Measurements from ENCODE around the gene UNC45B. TPM values are rescaled to one million over a fixed set of nuclear protein-coding genes. Genes with fewer than 3 reads are reported as not detected.
"Not testable (repeated sequence)": the region's sequence is repeated elsewhere in the genome, so short reads cannot be mapped to it uniquely, and the experiment has no call there.

The UNC45B gene
- total RNA-seq, 1 donor from 2014 or later, result 223 TPM

DNA sequence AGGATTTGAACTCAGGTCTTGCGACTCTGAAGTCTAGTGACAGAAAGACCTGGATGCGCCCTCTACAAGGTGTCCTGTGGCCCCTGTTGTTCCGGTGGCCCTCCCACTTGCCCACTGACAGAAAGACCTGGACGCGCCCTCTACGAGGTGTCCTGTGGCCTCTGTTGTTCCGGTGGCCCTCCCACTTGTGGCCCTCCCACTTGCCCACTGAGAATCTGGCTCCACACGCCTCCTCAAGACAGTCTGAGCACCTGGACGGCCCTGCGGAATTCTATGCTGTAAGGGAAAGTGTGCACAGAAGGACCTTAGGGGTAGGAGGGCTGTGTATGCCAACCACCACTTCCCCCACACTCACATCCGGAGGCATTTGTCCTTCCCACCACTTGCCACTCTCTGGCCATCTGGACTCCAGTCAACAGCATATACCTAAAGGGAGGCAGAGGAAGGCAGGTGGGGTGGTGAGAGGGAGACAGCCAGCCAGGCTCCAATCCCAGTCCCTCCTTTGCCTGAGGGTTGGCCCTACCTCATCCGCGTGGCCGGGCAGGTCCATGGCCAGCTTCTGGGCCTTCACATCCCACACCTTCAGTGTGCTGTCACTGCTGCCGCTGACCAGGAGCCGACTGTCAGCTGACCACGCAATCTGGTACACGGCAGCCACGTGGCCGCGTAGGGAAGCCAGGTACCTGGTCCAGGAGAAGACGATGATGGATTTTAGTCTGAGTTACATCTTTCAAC, 14.6 kb upstream of the UNC45B start:
- intact Hi-C loops (cut with DNase I), result no loop called here
- ATAC-seq (no peak), DNase-seq (ENCODE audit: missing footprints) (no peak)

DNA sequence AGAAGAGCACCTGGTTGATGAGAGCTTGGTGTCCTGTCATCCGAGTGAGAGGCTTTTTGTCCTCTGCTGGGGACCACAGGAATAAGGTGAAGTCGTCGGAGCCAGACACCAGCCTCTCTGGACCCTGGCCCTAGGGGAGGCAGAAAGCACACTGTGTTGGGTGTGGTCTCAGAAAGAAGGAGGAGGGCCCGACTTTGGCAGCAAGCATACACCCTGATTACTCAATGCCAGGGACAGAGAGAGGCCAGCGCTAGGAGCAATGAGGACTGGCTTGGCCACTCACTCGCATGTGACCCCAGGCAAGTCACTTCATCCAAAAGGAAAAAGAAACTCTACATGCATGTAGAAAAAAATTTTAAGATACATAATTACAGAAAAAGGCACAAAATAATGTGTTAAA, 12.3 kb upstream of the UNC45B start:
- DNase-seq (ENCODE audit: missing footprints) (no peak), ATAC-seq (no peak)
- intact Hi-C loops (cut with DNase I), result no loop called here

GRCh38 chr17:35138218-35138617, 9.4 kb upstream of the UNC45B start:
- intact Hi-C loops (cut with DNase I), result no loop called here
- DNase-seq (ENCODE audit: missing footprints) (no peak), ATAC-seq (no peak)

DNA sequence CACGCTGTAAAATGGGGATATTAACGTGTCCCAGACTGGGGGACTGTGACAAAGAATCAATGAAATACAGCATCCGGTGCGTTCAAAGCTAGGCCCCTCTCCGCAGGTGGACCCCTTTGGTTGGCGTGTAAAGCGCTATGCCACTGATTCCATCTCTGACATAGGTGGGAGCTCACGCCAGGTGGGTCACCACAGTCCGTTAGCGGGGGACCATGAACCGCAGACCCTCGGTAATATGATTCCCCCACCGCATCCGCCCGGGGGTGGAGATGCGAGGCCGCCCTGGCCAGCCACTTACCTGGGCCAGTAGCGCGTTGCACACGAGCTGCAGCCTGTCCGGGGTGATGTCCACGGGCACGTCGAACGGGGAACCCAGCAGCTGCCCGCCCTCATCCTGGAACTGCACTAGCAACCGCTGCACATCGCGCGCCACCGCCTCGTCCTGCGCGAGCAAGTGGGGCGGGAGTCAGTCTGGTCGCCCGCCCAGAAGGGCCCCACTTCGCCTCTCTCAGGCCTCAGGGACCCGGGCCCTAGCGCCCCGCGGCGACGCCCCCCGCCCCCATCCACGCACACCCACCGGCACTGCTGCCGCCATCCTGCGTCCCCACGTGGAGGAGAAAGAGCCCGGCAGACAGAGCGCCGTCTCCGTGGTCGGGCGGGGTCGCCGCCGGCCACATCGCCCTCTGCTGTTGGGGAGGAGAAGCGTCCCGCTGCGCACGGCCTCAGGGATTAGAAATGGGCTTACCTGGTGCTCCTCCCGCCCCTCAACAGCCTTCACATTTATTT, 5.7 kb upstream of the UNC45B start, which contains the start of gene NLE1:
Gene NLE1, minus strand, starts transcription at position 623 of the 786 bp plus-strand sequence. Its CDS starts 28 bp downstream, at position 595.
- DNase-seq (ENCODE audit: missing footprints) (peak; percentile 92), ATAC-seq (peak; percentile 88)
- intact Hi-C loops (cut with DNase I), result no loop called here

- intact Hi-C loops (cut with DNase I), result no loop called here
- no peak for ATAC-seq
- DNase-seq (ENCODE audit: missing footprints), result no peak
Measured at GRCh38 chr17:35142467-35142796, 5.2 kb upstream of the UNC45B start.

- intact Hi-C loops (cut with DNase I), result no loop called here
- DNase-seq (ENCODE audit: missing footprints) (no peak), ATAC-seq (no peak)
Measured at GRCh38 chr17:35144840-35145239, 2.8 kb upstream of the UNC45B start.

GRCh38 chr17:35146214-35146833, 1.3 kb upstream of the UNC45B start:
- DNase-seq (ENCODE audit: missing footprints) (no peak), ATAC-seq (no peak)
- intact Hi-C loops (cut with DNase I), result no loop called here

GRCh38 chr17:35148144-35148543, 527 bp downstream of the UNC45B start:
- ATAC-seq, result peak; percentile 20
- no peak for DNase-seq (ENCODE audit: missing footprints)
- intact Hi-C loops (cut with DNase I), result no loop called here

DNA sequence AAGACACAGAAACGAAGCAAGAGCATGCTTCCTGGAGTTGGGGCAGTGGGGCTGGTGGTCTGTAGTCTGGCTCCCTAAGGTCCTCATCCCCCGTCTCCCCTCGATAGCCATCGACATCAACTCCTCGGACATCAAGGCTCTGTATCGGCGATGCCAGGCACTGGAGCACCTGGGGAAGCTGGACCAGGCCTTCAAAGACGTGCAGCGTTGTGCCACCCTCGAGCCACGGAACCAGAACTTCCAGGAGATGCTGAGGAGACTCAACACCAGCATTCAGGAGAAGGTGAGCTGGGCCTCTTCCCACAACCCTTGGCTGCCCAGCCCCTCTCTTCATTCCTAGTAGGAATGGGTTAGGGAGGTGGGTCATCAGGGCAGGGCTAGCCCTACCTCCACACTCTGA, 2.3 kb downstream of the UNC45B start:
- no peak for ATAC-seq
- DNase-seq (ENCODE audit: missing footprints), result no peak
- intact Hi-C loops (cut with DNase I), result no loop called here

DNA sequence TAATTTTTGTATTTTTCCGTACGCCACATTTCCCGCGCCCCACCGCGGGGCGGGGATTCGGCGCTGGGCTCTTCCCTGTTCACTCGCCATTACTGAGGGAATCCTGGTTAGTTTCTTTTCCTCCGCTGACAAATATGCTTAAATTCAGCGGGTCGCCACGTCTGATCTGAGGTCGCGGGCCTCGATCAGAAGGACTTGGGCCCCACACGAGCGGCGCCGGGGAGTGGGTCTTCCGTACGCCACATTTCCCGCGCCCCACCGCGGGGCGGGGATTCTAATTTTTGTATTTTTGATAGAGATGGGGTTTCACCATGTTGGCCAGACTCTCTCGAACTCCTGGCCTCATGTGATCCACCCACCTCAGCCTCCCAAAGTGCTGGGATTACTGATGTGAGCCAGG, 3.5 kb downstream of the UNC45B start:
- intact Hi-C loops (cut with DNase I); DNase-seq (ENCODE audit: missing footprints); ATAC-seq: not testable (repeated sequence)

DNA sequence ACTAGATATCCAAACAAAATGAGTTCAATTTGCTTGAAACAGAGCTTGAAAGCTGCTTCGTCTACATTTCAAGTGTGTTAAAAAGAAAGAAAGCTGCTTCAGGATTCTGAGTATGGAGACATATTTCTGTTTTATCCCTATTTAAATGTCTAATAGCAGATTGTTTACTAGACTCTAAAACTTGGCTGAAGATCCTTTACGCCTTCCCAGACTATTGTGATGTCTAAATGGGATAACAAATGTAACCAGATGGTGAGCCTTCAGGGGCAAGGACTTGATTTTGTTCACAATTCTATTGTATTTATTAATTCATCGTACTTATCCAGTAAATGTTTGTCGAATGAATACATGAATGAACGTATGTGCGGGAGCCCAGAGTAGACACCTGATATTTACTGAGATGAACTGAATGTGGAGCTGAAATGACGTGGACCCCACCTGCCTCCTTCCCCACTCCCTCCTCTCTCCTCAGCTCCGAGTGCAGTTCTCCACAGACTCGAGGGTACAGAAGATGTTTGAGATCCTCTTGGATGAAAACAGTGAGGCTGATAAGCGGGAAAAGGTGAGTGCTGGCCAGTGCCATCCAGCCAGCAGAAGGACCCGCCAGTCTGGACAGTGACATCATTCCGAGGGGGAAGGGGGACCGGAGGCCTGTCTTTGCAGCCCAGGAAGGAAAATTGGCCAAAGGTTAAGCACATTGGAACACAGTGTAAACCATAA, 5.0 kb downstream of the UNC45B start:
- no peak for DNase-seq (ENCODE audit: missing footprints)
- no peak for ATAC-seq
- intact Hi-C loops (cut with DNase I), result no loop called here

DNA sequence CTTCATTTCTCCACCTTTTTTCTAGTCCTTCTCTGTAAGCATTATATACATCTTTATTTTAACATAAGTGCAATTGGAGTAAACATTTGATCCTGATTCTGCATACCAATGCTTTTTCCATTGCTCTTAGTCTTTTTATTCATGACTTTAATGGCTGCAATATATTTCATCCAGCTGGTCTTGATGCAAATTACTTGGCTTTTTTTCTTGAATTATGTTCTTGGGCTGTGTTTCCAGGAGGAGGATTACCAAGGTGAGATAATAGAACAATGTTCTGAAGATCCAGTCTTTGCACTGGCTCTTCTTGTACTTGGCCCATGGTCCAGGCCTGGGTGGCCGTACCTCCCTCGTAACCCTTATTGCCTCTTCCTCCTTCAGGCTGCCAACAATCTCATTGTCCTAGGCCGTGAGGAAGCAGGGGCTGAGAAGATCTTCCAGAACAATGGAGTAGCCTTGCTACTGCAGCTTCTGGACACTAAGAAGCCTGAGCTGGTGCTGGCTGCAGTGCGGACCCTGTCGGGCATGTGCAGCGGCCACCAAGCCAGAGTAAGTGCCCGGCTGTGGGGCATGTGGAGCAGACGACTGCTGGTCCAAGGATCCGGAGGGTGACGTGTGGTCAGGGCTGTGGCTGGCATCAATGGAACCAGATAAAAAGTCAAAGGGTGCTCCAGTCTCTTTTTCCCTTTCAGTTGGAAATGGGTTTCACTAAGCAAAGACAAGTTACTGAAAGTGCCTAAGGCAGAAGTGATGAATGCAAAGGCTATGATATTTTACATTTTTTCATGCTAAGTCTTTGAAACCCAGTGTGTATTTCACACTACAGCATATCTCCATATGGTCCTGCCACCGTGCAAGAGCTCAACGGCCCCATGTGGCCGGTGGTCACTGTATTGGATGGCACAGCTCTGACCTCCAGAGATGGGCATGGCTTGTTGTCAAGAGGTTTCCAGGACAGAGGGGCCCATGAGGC, 6.9 kb downstream of the UNC45B start:
- ATAC-seq (no peak), DNase-seq (ENCODE audit: missing footprints) (no peak)
- intact Hi-C loops (cut with DNase I), result no loop called here

DNA sequence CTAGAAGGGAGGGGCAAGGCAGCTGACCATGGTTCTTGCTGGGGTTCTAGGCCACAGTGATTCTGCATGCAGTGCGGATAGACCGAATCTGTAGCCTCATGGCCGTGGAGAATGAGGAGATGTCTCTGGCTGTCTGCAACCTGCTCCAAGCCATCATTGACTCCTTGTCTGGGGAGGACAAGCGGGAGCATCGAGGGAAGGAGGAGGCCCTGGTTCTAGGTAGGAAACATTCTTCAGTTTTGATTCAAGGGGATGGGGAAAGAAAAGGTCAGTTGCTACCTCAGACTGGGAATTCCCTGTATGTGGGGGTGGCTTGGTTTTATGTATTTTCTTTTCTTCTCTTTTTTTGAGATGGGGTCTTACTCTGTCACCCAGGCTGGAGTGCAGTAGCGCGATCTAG, 7.6 kb downstream of the UNC45B start:
- DNase-seq (ENCODE audit: missing footprints), result no peak
- no peak for ATAC-seq
- intact Hi-C loops (cut with DNase I), result no loop called here

- DNase-seq (ENCODE audit: missing footprints) (no peak), ATAC-seq (no peak)
- intact Hi-C loops (cut with DNase I), result no loop called here
Measured at GRCh38 chr17:35159940-35160339, 12.3 kb downstream of the UNC45B start.

- DNase-seq (ENCODE audit: missing footprints), result no peak
- intact Hi-C loops (cut with DNase I), result no loop called here
- ATAC-seq, result no peak
Measured at GRCh38 chr17:35160354-35161201, 13.0 kb downstream of the UNC45B start.

DNA sequence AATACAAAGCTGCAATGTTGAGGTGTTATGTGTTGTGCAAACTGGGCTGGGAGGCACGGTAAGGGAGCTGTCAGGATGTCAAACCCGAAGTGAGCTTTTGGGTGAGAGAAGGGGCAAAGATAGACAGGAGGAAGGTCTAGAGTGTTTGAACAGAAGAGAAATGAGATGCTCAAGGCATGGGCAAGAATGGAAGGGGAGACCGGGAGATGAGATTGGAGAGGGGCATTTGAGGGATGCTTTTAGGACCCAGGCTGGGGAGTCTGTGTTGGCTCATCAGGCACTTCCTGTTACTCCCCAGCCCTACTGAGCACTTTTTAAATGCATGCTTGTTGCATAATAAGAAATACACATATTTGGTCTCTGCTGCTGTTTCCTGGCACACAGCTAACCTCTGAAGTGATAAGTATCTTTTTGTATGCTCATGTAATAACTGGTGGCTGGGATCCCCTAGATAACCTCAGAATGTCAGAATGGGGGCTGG, 13.7 kb downstream of the UNC45B start:
- intact Hi-C loops (cut with DNase I), result no loop called here
- ATAC-seq, result no peak

GRCh38 chr17:35162755-35163154, 15.1 kb downstream of the UNC45B start:
- intact Hi-C loops (cut with DNase I), result no loop called here
- DNase-seq (ENCODE audit: missing footprints) (no peak), ATAC-seq (no peak)

More for the DNA sequence above, 13.7 kb downstream of the UNC45B start:
- DNase-seq (ENCODE audit: missing footprints), result no peak
